H1 (cell line): ENCODE measurements around the gene LRCH3. TPM values are rescaled to one million over a fixed set of nuclear protein-coding genes. Genes with fewer than 3 reads are reported as not detected.

ENCODE experiments used
- CTCF ChIA-PET: fragments of 300-600 bp; sonication (Branson Sonifier 250); formaldehyde crosslinking; loops from one replicate; lab custom pipeline; 2021; ENCODE audit not compliant: partially characterized antibody; lab: Charles Lee
- POLR2A ChIA-PET: fragments of 300-600 bp; sonication (Branson Sonifier 250); formaldehyde crosslinking; loops from one replicate; lab custom pipeline; 2021; ENCODE audit warnings: inconsistent platforms; ENCODE audit not compliant: partially characterized antibody; lab: Charles Lee
- DNase-seq, 2 experiments: peaks; one replicate each; pipeline versions ENCODE4 v3.0.0 to v3.0.0-alpha.2; 2010 to 2022; ENCODE audit warnings: low spot score in 2 of 2, low read depth in 1 of 2, mixed read lengths in 1 of 2
- FAIRE-seq: peaks from 2 replicates; lab custom pipeline; 2011; peaks lifted over from hg19 to GRCh38; lab: Jason Lieb, UNC
- H2AFZ ChIP-seq: 2 replicates; pipeline ENCODE4 v1.8.1; 2012; ENCODE audit warnings: low read length, inconsistent platforms
- H2AK5ac ChIP-seq: 2 replicates; pipeline ENCODE4 v1.6.1; 2013; ENCODE audit warnings: low read depth, low read length
- H2BK120ac ChIP-seq: replicated peaks from 2 replicates; pipeline ENCODE3; 2013; ENCODE audit warnings: low read depth, low read length, inconsistent platforms
- H2BK12ac ChIP-seq: 2 replicates; pipeline ENCODE4 v1.6.1; 2013; ENCODE audit warnings: low read depth, low read length
- H2BK15ac ChIP-seq: 2 replicates; pipeline ENCODE4 v1.6.1; 2013; ENCODE audit warnings: low read length
- H2BK20ac ChIP-seq: 2 replicates; pipeline ENCODE4 v1.6.1; 2013; ENCODE audit warnings: low read length
- H2BK5ac ChIP-seq: 2 replicates; pipeline ENCODE4 v1.6.1; 2013; ENCODE audit warnings: low read depth, low read length
- H3K14ac ChIP-seq: 2 replicates; pipeline ENCODE4 v1.6.1; 2013; ENCODE audit warnings: inconsistent platforms; ENCODE audit not compliant: insufficient read length
- H3K18ac ChIP-seq: 2 replicates; pipeline ENCODE4 v1.6.1; 2013; ENCODE audit warnings: low read length; ENCODE audit errors: extremely low read depth
- H3K23ac ChIP-seq: 2 replicates; pipeline ENCODE4 v1.6.1; 2013; ENCODE audit warnings: inconsistent platforms; ENCODE audit not compliant: insufficient read length
- H3K23me2 ChIP-seq: 2 replicates; pipeline ENCODE4 v1.6.1; 2013; ENCODE audit warnings: low read depth, low read length
- H3K27ac ChIP-seq: 2 replicates; pipeline ENCODE4 v1.6.1; 2011; ENCODE audit warnings: low read depth, low read length, inconsistent platforms
- H3K27me3 ChIP-seq, 4 experiments: replicated peaks in 1 of 4; 1 replicate in 1 of 4; 2 replicates in 3 of 4; pipeline versions ENCODE4 v1.6.1 to v1.8.1; 2011 to 2013; ENCODE audit warnings: low read length in 3 of 4, mild to moderate bottlenecking in 3 of 4, inconsistent platforms in 2 of 4, mixed read lengths in 2 of 4, moderate library complexity in 1 of 4; ENCODE audit not compliant: control insufficient read depth in 3 of 4, insufficient read depth in 3 of 4; ENCODE audit errors: extremely low read depth in 1 of 4
- H3K36me3 ChIP-seq, 4 experiments: 2 replicates each; pipeline versions ENCODE4 v1.6.1 to v1.8.1; 2011 to 2013; ENCODE audit warnings: mild to moderate bottlenecking in 4 of 4, low read length in 3 of 4, moderate library complexity in 2 of 4, control low read depth in 1 of 4, inconsistent platforms in 1 of 4; ENCODE audit not compliant: insufficient read depth in 4 of 4, control insufficient read depth in 2 of 4
- H3K4ac ChIP-seq: replicated peaks from 2 replicates; pipeline ENCODE3; 2013; ENCODE audit warnings: low read length, low read depth, mixed read lengths, inconsistent platforms; ENCODE audit not compliant: insufficient read length
- H3K4me1 ChIP-seq, 4 experiments: replicated peaks in 1 of 4; 1 replicate in 1 of 4; 2 replicates in 3 of 4; pipeline versions ENCODE4 v1.6.1 to v1.8.1; 2011 to 2013; ENCODE audit warnings: low read length in 3 of 4, inconsistent platforms in 2 of 4, mixed read lengths in 1 of 4; ENCODE audit not compliant: insufficient read depth in 4 of 4, control insufficient read depth in 3 of 4
- H3K4me2 ChIP-seq, 2 experiments: 2 replicates each; pipeline versions ENCODE4 v1.6.1 to v1.8.1; 2011 to 2013; ENCODE audit warnings: low read depth in 2 of 2, low read length in 2 of 2, control low read depth in 1 of 2, inconsistent platforms in 1 of 2, mild to moderate bottlenecking in 1 of 2; ENCODE audit not compliant: insufficient read depth in 1 of 2
- H3K4me3 ChIP-seq, 4 experiments: fragments of 200-600, 300-600 bp in 1 of 4; sonication (generic), shearing (Covaris generic), sonication (Bioruptor Twin) in 1 of 4; 2 replicates each; pipeline versions ENCODE4 v1.5.1 to v1.8.1; 2011 to 2016; ENCODE audit warnings: low read length in 4 of 4, low read depth in 3 of 4, control low read depth in 2 of 4, inconsistent platforms in 2 of 4, mild to moderate bottlenecking in 2 of 4, mixed read lengths in 1 of 4, moderate library complexity in 1 of 4; ENCODE audit not compliant: insufficient read depth in 2 of 4; ENCODE audit errors: extremely low read depth in 1 of 4
- H3K56ac ChIP-seq: replicated peaks from 2 replicates; pipeline ENCODE3; 2013; ENCODE audit warnings: low read depth, mild to moderate bottlenecking, mixed read lengths, low read length, inconsistent platforms; ENCODE audit not compliant: insufficient read length
- H3K79me1 ChIP-seq: 2 replicates; pipeline ENCODE4 v1.6.1; 2013; ENCODE audit warnings: low read depth, low read length, control low read depth
- H3K79me2 ChIP-seq, 2 experiments: 2 replicates each; pipeline versions ENCODE4 v1.6.1 to v1.8.1; 2012 to 2013; ENCODE audit warnings: low read length in 2 of 2, mild to moderate bottlenecking in 2 of 2, inconsistent platforms in 1 of 2; ENCODE audit not compliant: insufficient read depth in 2 of 2, control insufficient read depth in 1 of 2
- H3K9ac ChIP-seq, 4 experiments: replicated peaks in 1 of 4; 1 replicate in 1 of 4; 2 replicates in 3 of 4; pipeline versions ENCODE4 v1.6.1 to v1.8.1; 2011 to 2013; ENCODE audit warnings: low read depth in 3 of 4, low read length in 3 of 4, control low read depth in 2 of 4, mild to moderate bottlenecking in 2 of 4, moderate library complexity in 2 of 4, inconsistent platforms in 1 of 4; ENCODE audit errors: extremely low read depth in 1 of 4
- H3K9me3 ChIP-seq, 2 experiments: 2 replicates each; pipeline versions ENCODE4 v1.6.1 to v1.8.1; 2012 to 2013; ENCODE audit warnings: mild to moderate bottlenecking in 2 of 2, moderate library complexity in 2 of 2, control low read depth in 1 of 2, inconsistent platforms in 1 of 2, low read depth in 1 of 2, low read length in 1 of 2, mixed read lengths in 1 of 2; ENCODE audit not compliant: insufficient read depth in 2 of 2
- H4K20me1 ChIP-seq, 2 experiments: replicated peaks in 1 of 2; 2 replicates each; pipeline versions ENCODE3 to v1.8.1; 2011 to 2013; ENCODE audit warnings: inconsistent platforms in 2 of 2, low read length in 2 of 2, mild to moderate bottlenecking in 1 of 2; ENCODE audit not compliant: insufficient read depth in 2 of 2, control insufficient read depth in 1 of 2
- H4K5ac ChIP-seq: 2 replicates; pipeline ENCODE4 v1.6.1; 2013; ENCODE audit warnings: low read length, low read depth, mixed read lengths, inconsistent platforms; ENCODE audit not compliant: insufficient read length
- H4K8ac ChIP-seq: 2 replicates; pipeline ENCODE4 v1.8.0; 2013; ENCODE audit warnings: mild to moderate bottlenecking, moderate library complexity, low read length, inconsistent platforms; ENCODE audit not compliant: insufficient read depth; ENCODE audit errors: extremely low read depth
- H4K91ac ChIP-seq: replicated peaks from 2 replicates; pipeline ENCODE3; 2013; ENCODE audit warnings: low read length, mixed read lengths, inconsistent platforms; ENCODE audit not compliant: insufficient read length
- ASH2L ChIP-seq: fragments of 200-600, 300-600 bp; sonication (generic); IDR thresholded peaks from one replicate; pipeline ENCODE4 v1.7.1; 2017; ENCODE audit warnings: low read length
- E2F6 ChIP-seq: IDR thresholded peaks from 2 replicates; pipeline ENCODE4 v1.6.1; 2012; ENCODE audit warnings: inconsistent platforms
- EZH2 ChIP-seq: fragments of 200-600 bp; sonication (generic); IDR thresholded peaks from 2 replicates; pipeline ENCODE4 v1.7.1; 2012; ENCODE audit warnings: low read depth, mild to moderate bottlenecking, moderate library complexity, low read length, inconsistent platforms; ENCODE audit not compliant: severe bottlenecking
- FOSL1 ChIP-seq: IDR thresholded peaks from 2 replicates; pipeline ENCODE4 v1.6.1; 2011; ENCODE audit warnings: mild to moderate bottlenecking, low read depth, low read length, moderate library complexity; ENCODE audit not compliant: insufficient read depth
- GTF2F1 ChIP-seq: IDR thresholded peaks from 2 replicates; pipeline ENCODE4 v1.6.1; 2012; ENCODE audit warnings: low read depth, low read length, improper control_type of control experiment, borderline replicate concordance
- HDAC2 ChIP-seq, 2 experiments: fragments of 300-600 bp in 1 of 2; sonication (generic) in 1 of 2; IDR thresholded peaks; 2 replicates each; pipeline ENCODE4 v1.6.1; 2011 to 2012; ENCODE audit warnings: low read depth in 2 of 2, low read length in 2 of 2, mild to moderate bottlenecking in 2 of 2, moderate library complexity in 2 of 2, borderline replicate concordance in 1 of 2, inconsistent platforms in 1 of 2
- POU5F1 ChIP-seq: IDR thresholded peaks from 2 replicates; pipeline ENCODE4 v1.6.1; 2011; ENCODE audit warnings: low read depth, mild to moderate bottlenecking, low read length, moderate library complexity
- SIRT6 ChIP-seq: IDR thresholded peaks from one replicate; pipeline ENCODE4 v1.7.1; 2012; ENCODE audit warnings: low read length, inconsistent platforms
- ZNF274 ChIP-seq: IDR thresholded peaks from 2 replicates; pipeline ENCODE4 v1.7.0; 2012; ENCODE audit warnings: low read length, borderline replicate concordance; ENCODE audit errors: extremely low read depth
- WGBS, 2 experiments: shearing (Covaris generic) in 1 of 2; methylation state at CpG; one replicate each; pipeline versions ENCODE4 v1.1.6 to v1.1.7; 2013 to 2015; ENCODE audit warnings: low lambda C conversion rate in 2 of 2, mixed read lengths in 2 of 2, inconsistent platforms in 1 of 2, low coverage in 1 of 2, missing lambda C conversion rate in 1 of 2; ENCODE audit not compliant: insufficient replicate concordance in 2 of 2, insufficient coverage in 1 of 2, insufficient read length in 1 of 2; ENCODE audit errors: extremely low coverage in 1 of 2, missing lambda C conversion rate in 1 of 2; 5-methylcytosine and 5-hydroxymethylcytosine counted together
- polyA plus RNA-seq, 7 experiments: library from polyadenylated mRNA; depleted of rRNA in 3 of 7; stranded (reverse) in 5 of 7; unstranded in 2 of 7; fragments of >200 nt in 5 of 7; fragments of 200-250 nt in 2 of 7; gene quantifications; 1 replicate in 5 of 7; 2 replicates in 1 of 7; 4 replicates in 1 of 7; pipeline versions ENCODE4 v1.2.1 to v1.2.3, GENCODE V29; 2011 to 2013; ENCODE audit warnings: missing spikeins in 2 of 7, mixed read lengths in 2 of 7
- total RNA-seq: library from RNA; stranded (reverse); fragmentation: NEBNext Ultra II Directional; extraction: Animal tissue kit (Norgen Biotek cat#: 25700); gene quantifications from 2 replicates; pipeline ENCODE4 v1.2.1, GENCODE V29; 2021

Gene LRCH3
- total and polyA plus RNA-seq, 2 of the 8 experiments (the other 6 are each of a cell fraction or from before 2014, with no cell fraction given) = 58.4 to 66.0 TPM

GRCh38 chr3:197782230-197782629 lies 8.8 kb upstream of the LRCH3 start:
- H3K79me2 ChIP-seq = no peaks in the 10 kb centered on the region
- H3K18ac ChIP-seq = no peak overlapping the region
- H2AK5ac ChIP-seq = no peak overlapping the region
- no peak overlapping the region for H3K27ac ChIP-seq
- H4K91ac ChIP-seq = no peak overlapping the region
- ChIA-PET POLR2A (no interaction called here), CTCF (interaction anchor here (0.7 kb wide), 1 partner anchor 20 kb away, joined by 3 read pairs; no protein-coding TSS in a partner anchor)
- no peaks in the 10 kb centered on the region for H3K23me2 ChIP-seq
- 91% methylated on average over 4 of the region's 4 CpGs; no CpG with 5 or more reads in 1 of the 2 experiments for WGBS, 2 experiments
- H3K4me1 ChIP-seq = no peaks in the 10 kb centered on the region
- no peak overlapping the region for H2BK5ac ChIP-seq
- no peak overlapping the region for H3K9ac ChIP-seq
- no peak for TF ChIP-seq E2F6
- no peak for TF ChIP-seq ASH2L
- TF ChIP-seq HDAC2 (IDR thresholded peaks at IDR 0.05; ENCODE audit: borderline replicate concordance in 1 of 2, low read depth in 2 of 2, low read length in 2 of 2) = no peak
- no peak for TF ChIP-seq EZH2
- no peak for TF ChIP-seq FOSL1
- no peak for TF ChIP-seq ZNF274
- no peak for TF ChIP-seq GTF2F1
- no peak for TF ChIP-seq SIRT6
- TF ChIP-seq POU5F1 = no peak
- no peak overlapping the region for H2BK120ac ChIP-seq
- no peak overlapping the region for H3K4ac ChIP-seq
- DNase-seq = no peak
- no peak overlapping the region for H3K4me3 ChIP-seq
- H4K20me1 ChIP-seq = no peaks in the 10 kb centered on the region
- no peak for FAIRE-seq
- H3K14ac ChIP-seq = no peak overlapping the region
- no peak overlapping the region for H2BK20ac ChIP-seq
- peaks cover 0 to 7% (median 2%) of the 10 kb centered on the region in 4 experiments; a peak in 3 of 8 replicates for H3K36me3 ChIP-seq
- H3K23ac ChIP-seq = no peak overlapping the region
- no peak overlapping the region for H4K8ac ChIP-seq
- no peak overlapping the region for H3K4me2 ChIP-seq
- no peak overlapping the region for H2BK15ac ChIP-seq
- no peaks in the 10 kb centered on the region for H3K9me3 ChIP-seq
- H2AFZ ChIP-seq = no peak overlapping the region
- no peaks in the 10 kb centered on the region for H3K27me3 ChIP-seq
- H3K79me1 ChIP-seq = no peaks in the 10 kb centered on the region
- H2BK12ac ChIP-seq = no peak overlapping the region
- no peak overlapping the region for H3K56ac ChIP-seq
- no peak overlapping the region for H4K5ac ChIP-seq
